Loucy (cell line): ENCODE measurements around the gene PDYN.

Experiments
- CTCF ChIP-seq: fragments of 200-600 bp; sonication (generic); conservative IDR thresholded peaks from 2 replicates; pipeline ENCODE4 v1.5.1; 2014; ENCODE audit warnings: mild to moderate bottlenecking, antibody characterized with exemption, low read length
- EZH2phosphoT487 ChIP-seq: fragments of 200-600 bp; IDR thresholded peaks from 2 replicates; pipeline ENCODE4 v1.6.1; 2018; ENCODE audit warnings: antibody characterized with exemption, mild to moderate bottlenecking, moderate library complexity, borderline replicate concordance

GRCh38 chr20:1958426-1958825 is 35.4 kb downstream of the PDYN start:
- no peak for TF ChIP-seq CTCF
- no peak for TF ChIP-seq EZH2phosphoT487
